B cell (primary cell): Measurements from ENCODE around the gene AP1M1. TPM values are rescaled to one million over a fixed set of nuclear protein-coding genes. Genes with fewer than 3 reads are reported as not detected.
A peak's percentile ranks its signal among the peaks of the same experiment; 100 is the strongest.

ENCODE experiments used
- ATAC-seq: fragments of 200-7000 bp; cut with Tn5 transposase; one replicate; pipeline ENCODE4 v1.10.0; 2021; ENCODE audit warnings: low read depth, mild to moderate bottlenecking, moderate number of reproducible peaks, moderate library complexity
- CTCF ChIA-PET: fragments of 350-600 bp; sonication (Branson Sonifier 250); formaldehyde crosslinking; loops from one replicate; lab custom pipeline; 2021; ENCODE audit warnings: antibody characterized with exemption, inconsistent platforms; lab: Charles Lee
- POLR2A ChIA-PET: fragments of 350-600 bp; sonication (Branson Sonifier 250); formaldehyde crosslinking; loops from one replicate; lab custom pipeline; 2021; ENCODE audit warnings: antibody characterized with exemption; lab: Charles Lee
- DNase-seq: peaks from one replicate; pipeline ENCODE4 v3.0.0; 2013
- H2AFZ ChIP-seq: 2 replicates; pipeline ENCODE4 v1.6.1; 2012; ENCODE audit warnings: mild to moderate bottlenecking, low read depth, low read length; ENCODE audit not compliant: insufficient read depth, poor library complexity, severe bottlenecking
- H3K27ac ChIP-seq, 2 donors: 1 replicate in 1 of 2; 2 replicates in 1 of 2; pipeline ENCODE4 v1.5.1; 2012 to 2013; ENCODE audit warnings: low read length in 2 of 2, mild to moderate bottlenecking in 2 of 2, moderate library complexity in 1 of 2
- H3K27me3 ChIP-seq, 4 experiments: fragments of 200-600 bp in 1 of 4; sonication (generic) in 1 of 4; replicated peaks in 1 of 4; 1 replicate in 2 of 4; 2 replicates in 2 of 4; pipeline versions ENCODE4 v1.6.1 to v1.7.0; 2013 to 2016; ENCODE audit warnings: low read length in 3 of 4, mild to moderate bottlenecking in 2 of 4, mixed read lengths in 1 of 4, moderate library complexity in 1 of 4; ENCODE audit not compliant: insufficient read depth in 4 of 4, control insufficient read depth in 3 of 4; ENCODE audit errors: control extremely low read depth in 1 of 4
- H3K36me3 ChIP-seq, 2 experiments: replicated peaks in 1 of 2; 1 replicate in 1 of 2; 2 replicates in 1 of 2; pipeline versions ENCODE4 v1.6.1 to v1.7.1; 2013; ENCODE audit warnings: low read length in 1 of 2; ENCODE audit not compliant: insufficient read depth in 2 of 2, control insufficient read depth in 1 of 2; ENCODE audit errors: control extremely low read depth in 1 of 2, extremely low read depth in 1 of 2
- H3K4me1 ChIP-seq, 2 donors: fragments of 200-600 bp in 1 of 2; sonication (generic) in 1 of 2; 1 replicate in 1 of 2; 2 replicates in 1 of 2; pipeline versions ENCODE4 v1.5.1 to v1.6.1; 2013 to 2017; ENCODE audit warnings: low read length in 2 of 2; ENCODE audit not compliant: control insufficient read depth in 2 of 2, insufficient read depth in 2 of 2
- H3K4me2 ChIP-seq: replicated peaks from 2 replicates; pipeline ENCODE3; 2012; ENCODE audit warnings: mild to moderate bottlenecking, low read depth, low read length; ENCODE audit not compliant: poor library complexity, severe bottlenecking
- H3K4me3 ChIP-seq, 5 experiments: fragments of 200-600 bp in 1 of 5; sonication (generic) in 1 of 5; 1 replicate in 3 of 5; 2 replicates in 2 of 5; pipeline versions ENCODE4 v1.5.1 to v1.7.0; 2011 to 2016; ENCODE audit warnings: low read length in 4 of 5, mild to moderate bottlenecking in 4 of 5, low read depth in 2 of 5, control low read depth in 1 of 5, moderate library complexity in 1 of 5; ENCODE audit not compliant: insufficient read depth in 1 of 5; ENCODE audit errors: control extremely low read depth in 1 of 5, extremely low read depth in 1 of 5
- H3K79me2 ChIP-seq: fragments of 200-600 bp; sonication (generic); one replicate; pipeline ENCODE4 v1.6.0; 2016; ENCODE audit warnings: low read length; ENCODE audit not compliant: control insufficient read depth, insufficient read depth
- H3K9ac ChIP-seq: fragments of 200-600 bp; sonication (generic); 2 replicates; pipeline ENCODE4 v1.6.1; 2017; ENCODE audit warnings: mild to moderate bottlenecking, low read length, moderate library complexity
- H3K9me3 ChIP-seq, 3 donors: one replicate each; pipeline versions ENCODE4 v1.6.1 to v1.7.1; 2013; ENCODE audit warnings: low read length in 2 of 3; ENCODE audit not compliant: control insufficient read depth in 2 of 3, insufficient read depth in 1 of 3; ENCODE audit errors: control extremely low read depth in 1 of 3
- H4K20me1 ChIP-seq: 2 replicates; pipeline ENCODE4 v1.6.0; 2012; ENCODE audit warnings: mild to moderate bottlenecking, low read length; ENCODE audit not compliant: insufficient read depth, control insufficient read depth, poor library complexity, severe bottlenecking
- H3K27ac Mint-ChIP-seq: one replicate; pipeline ENCODE4 v1.8.0; 2021; ENCODE audit warnings: mixed read lengths
- H3K27me3 Mint-ChIP-seq: one replicate; pipeline ENCODE4 v1.8.0; 2021; ENCODE audit warnings: mixed read lengths
- H3K4me1 Mint-ChIP-seq: one replicate; pipeline ENCODE4 v1.8.0; 2021; ENCODE audit warnings: mixed read lengths
- H3K4me3 Mint-ChIP-seq: one replicate; pipeline ENCODE4 v1.8.0; 2021; ENCODE audit warnings: mixed read lengths
- H3K9me3 Mint-ChIP-seq: one replicate; pipeline ENCODE4 v1.8.0; 2022; ENCODE audit warnings: mixed read lengths; ENCODE audit not compliant: insufficient read depth
- EZH2 ChIP-seq: IDR thresholded peaks from 2 replicates; pipeline ENCODE4 v1.6.1; 2012; ENCODE audit warnings: borderline replicate concordance, low read depth, mild to moderate bottlenecking, moderate library complexity, low read length; ENCODE audit not compliant: insufficient read depth, poor library complexity, severe bottlenecking
- WGBS: methylation state at CpG from one replicate; pipeline ENCODE4 v1.1.5; 2013; ENCODE audit warnings: missing lambda C conversion rate; ENCODE audit not compliant: insufficient coverage; 5-methylcytosine and 5-hydroxymethylcytosine counted together
- intact Hi-C: fragments of 100-400 bp; cut with micrococcal nuclease; formaldehyde crosslinking; loops from one replicate; pipeline ENCODE4 v1.10.0; 2022
- polyA plus RNA-seq: library from polyadenylated mRNA; depleted of rRNA; stranded (reverse); fragments of >200 nt; gene quantifications from 2 replicates; pipeline ENCODE4 v1.2.3, GENCODE V29; 2012
- total RNA-seq, 2 donors: library from RNA; stranded (reverse); fragments of 120-200 nt in 1 of 2; gene quantifications; 1 replicate in 1 of 2; 2 replicates in 1 of 2; pipeline versions ENCODE4 v1.2.3 to v1.2.4, GENCODE V29; 2013 to 2022
- TF ChIP-seq, protein P1 (sequence below): fragments of 200-600 bp; IDR thresholded peaks from one replicate; pipeline ENCODE4 v1.8.0; 2022; ENCODE audit warnings: antibody characterized with exemption, mild to moderate bottlenecking

The AP1M1 gene
- total and polyA plus RNA-seq, 2 donors (not counting 1 experiment from before 2014, with no cell fraction given), result 77.8 to 102 TPM

DNA sequence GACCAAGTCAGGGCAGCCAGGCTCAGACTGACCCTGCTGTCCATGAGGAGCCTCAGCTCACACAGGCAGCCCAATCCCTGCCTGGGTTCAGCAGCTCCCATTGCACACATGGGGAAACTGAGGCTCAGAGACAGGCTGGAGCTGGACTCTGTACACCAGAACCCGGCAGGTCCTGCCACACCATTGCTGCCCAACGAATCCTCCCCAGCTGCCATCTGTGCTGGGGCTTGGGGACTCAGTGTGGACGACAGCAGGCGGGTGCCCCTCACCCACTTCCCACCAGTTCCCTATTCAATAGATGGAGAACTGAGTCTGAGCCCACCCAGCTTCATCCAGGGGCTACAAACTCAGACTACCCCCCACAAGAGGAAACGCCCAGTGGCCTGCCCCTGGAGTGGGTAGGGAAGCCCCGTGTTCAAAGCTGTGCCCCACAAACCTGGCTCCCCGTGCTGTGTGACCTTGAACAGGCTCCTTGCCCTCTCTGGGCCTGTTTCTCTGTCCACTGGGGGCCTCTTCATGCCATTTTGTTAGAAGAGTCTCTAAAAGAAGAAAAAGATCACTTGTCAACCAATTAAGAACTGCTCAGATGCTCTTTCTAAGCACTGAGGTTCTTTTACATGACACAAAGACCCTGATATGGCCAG, 50.8 kb downstream of the AP1M1 start:
- no peak for TF ChIP-seq EZH2
- no peaks in the 10 kb centered on the region for H3K9me3 Mint-ChIP-seq
- ATAC-seq (no peak), DNase-seq (no peak)
- no peaks in the 10 kb centered on the region for H3K27me3 ChIP-seq
- peaks cover 21% of the 10 kb centered on the region for H3K79me2 ChIP-seq
- H4K20me1 ChIP-seq, result no peaks in the 10 kb centered on the region
- H3K36me3 ChIP-seq, result no peaks in the 10 kb centered on the region
- peak overlapping the region; percentile 4 to 66 for H3K27ac ChIP-seq
- peaks cover 0 to 16% (median 0%) of the 10 kb centered on the region in 3 donors for H3K9me3 ChIP-seq
- WGBS, result 81% methylated on average over 4 of the region's 7 CpGs
- no peak overlapping the region for H3K9ac ChIP-seq
- peaks cover 44 to 70% of the 10 kb centered on the region in 2 donors for H3K4me1 ChIP-seq
- no peak overlapping the region for H2AFZ ChIP-seq
- H3K4me3 ChIP-seq, result no peak overlapping the region
- H3K4me1 Mint-ChIP-seq, result peaks cover 34% of the 10 kb centered on the region
- H3K4me2 ChIP-seq, result peak overlapping the region; percentile 48
- H3K4me3 Mint-ChIP-seq, result no peak overlapping the region
- intact Hi-C loops, result loop anchor here (1.0 to 5.0 kb wide), 2 partner anchors 12 to 34 kb away; no protein-coding TSS in a partner anchor
- H3K27me3 Mint-ChIP-seq, result no peaks in the 10 kb centered on the region
- CTCF ChIA-PET, result interaction anchor here (0.6 to 7.7 kb wide), 36 partner anchors 9 to 387 kb away, joined by 3 to 168 read pairs (median 6); partner anchors contain the start of genes AP1M1 and KLF2
- H3K27ac Mint-ChIP-seq, result peak overlapping the region; percentile 73
- POLR2A ChIA-PET, result interaction anchor here (0.5 to 6.0 kb wide), 17 partner anchors 11 to 960 kb away, joined by 3 to 58 read pairs (median 4); partner anchors contain the start of gene KLF2

DNA sequence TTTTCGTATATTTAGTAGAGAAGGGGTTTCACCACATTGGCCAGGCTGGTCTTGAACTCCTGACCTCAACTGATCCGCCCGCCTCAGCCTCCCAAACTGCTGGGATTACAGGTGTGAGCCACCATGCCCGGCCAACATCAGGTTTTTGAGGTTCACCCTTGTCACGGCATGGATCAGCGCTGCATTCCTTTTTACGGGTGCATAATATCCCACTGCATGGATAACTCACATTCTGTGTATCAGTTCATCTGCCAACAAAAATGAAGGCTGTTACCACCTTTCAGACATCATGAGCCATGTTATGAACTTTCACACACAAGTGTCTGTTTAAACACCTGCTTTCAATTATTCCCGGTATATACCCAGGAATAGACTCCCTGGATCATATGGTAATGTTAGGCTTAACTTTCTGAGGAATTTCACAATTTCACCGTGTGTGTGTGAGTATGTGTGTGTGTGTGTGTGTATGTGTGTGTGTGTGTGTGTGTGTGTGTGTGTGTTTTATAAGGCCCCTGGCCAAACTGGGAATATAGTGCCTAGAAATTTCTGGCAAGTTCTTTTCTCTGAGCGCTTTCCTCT, 52.2 kb downstream of the AP1M1 start:
- Histone ChIP-seq H3K27me3 (no peaks in the 10 kb centered on the region), H3K4me2 (no peak overlapping the region), H3K79me2 (peaks cover 24% of the 10 kb centered on the region), H3K9me3 (peaks cover 0 to 28% (median 1%) of the 10 kb centered on the region in 3 donors), H3K4me3 (no peak overlapping the region), H3K36me3 (no peaks in the 10 kb centered on the region), H3K9ac (no peak overlapping the region), H4K20me1 (no peaks in the 10 kb centered on the region), H3K4me1 (peaks cover 50 to 77% of the 10 kb centered on the region in 2 donors), H2AFZ (no peak overlapping the region), H3K27ac (peak overlapping the region in 1 of 2 donors; percentile 66)
- ATAC-seq (no peak), DNase-seq (no peak)
- ChIA-PET CTCF (interaction anchor here (2.0 to 7.7 kb wide), 6 partner anchors 10 to 167 kb away, joined by 14 to 110 read pairs (median 36); no protein-coding TSS in a partner anchor), POLR2A (interaction anchor here (0.6 to 6.0 kb wide), 6 partner anchors 54 to 132 kb away, joined by 3 to 58 read pairs (median 28); partner anchors contain the start of gene KLF2)
- intact Hi-C loops, result loop anchor here (5.0 kb wide), 1 partner anchor 32 kb away; no protein-coding TSS in a partner anchor
- TF ChIP-seq, protein P1, sequence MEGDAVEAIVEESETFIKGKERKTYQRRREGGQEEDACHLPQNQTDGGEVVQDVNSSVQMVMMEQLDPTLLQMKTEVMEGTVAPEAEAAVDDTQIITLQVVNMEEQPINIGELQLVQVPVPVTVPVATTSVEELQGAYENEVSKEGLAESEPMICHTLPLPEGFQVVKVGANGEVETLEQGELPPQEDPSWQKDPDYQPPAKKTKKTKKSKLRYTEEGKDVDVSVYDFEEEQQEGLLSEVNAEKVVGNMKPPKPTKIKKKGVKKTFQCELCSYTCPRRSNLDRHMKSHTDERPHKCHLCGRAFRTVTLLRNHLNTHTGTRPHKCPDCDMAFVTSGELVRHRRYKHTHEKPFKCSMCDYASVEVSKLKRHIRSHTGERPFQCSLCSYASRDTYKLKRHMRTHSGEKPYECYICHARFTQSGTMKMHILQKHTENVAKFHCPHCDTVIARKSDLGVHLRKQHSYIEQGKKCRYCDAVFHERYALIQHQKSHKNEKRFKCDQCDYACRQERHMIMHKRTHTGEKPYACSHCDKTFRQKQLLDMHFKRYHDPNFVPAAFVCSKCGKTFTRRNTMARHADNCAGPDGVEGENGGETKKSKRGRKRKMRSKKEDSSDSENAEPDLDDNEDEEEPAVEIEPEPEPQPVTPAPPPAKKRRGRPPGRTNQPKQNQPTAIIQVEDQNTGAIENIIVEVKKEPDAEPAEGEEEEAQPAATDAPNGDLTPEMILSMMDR, result no peak
- TF ChIP-seq EZH2, result no peak
- H3K9me3 Mint-ChIP-seq, result peaks cover under 1% of the 10 kb centered on the region
- H3K27ac Mint-ChIP-seq, result peak overlapping the region; percentile 84
- no peaks in the 10 kb centered on the region for H3K27me3 Mint-ChIP-seq
- WGBS, result 100% methylated on average over 6 of the region's 10 CpGs
- peaks cover 34% of the 10 kb centered on the region for H3K4me1 Mint-ChIP-seq
- H3K4me3 Mint-ChIP-seq, result no peak overlapping the region
